HEK293 (cell line): ENCODE measurements around the gene IL33.

Experiments
- CTCF ChIA-PET: fragments of 350-600 bp; formaldehyde crosslinking; extraction: SDS; loops from one replicate; lab custom pipeline; 2021; ENCODE audit warnings: antibody characterized with exemption; lab: Yijun Ruan, JAX
- POLR2A ChIA-PET: fragments of 300-600 bp; formaldehyde crosslinking; extraction: SDS; loops from one replicate; lab custom pipeline; 2020; ENCODE audit warnings: antibody characterized with exemption, inconsistent platforms; lab: Yijun Ruan, JAX
- H3K27ac ChIP-seq: fragments of 200-500 bp; sonication (Bioruptor generic); 2 replicates; pipeline ENCODE4 v1.5.1; 2014; ENCODE audit warnings: low read depth, low read length, control low read depth, inconsistent platforms; ENCODE audit errors: extremely low read depth
- H3K36me3 ChIP-seq, 2 experiments: fragments of 200-500 bp in 1 of 2; sonication (Bioruptor generic) in 1 of 2; 1 replicate in 1 of 2; 2 replicates in 1 of 2; pipeline ENCODE4 v1.5.1; 2014 to 2017; ENCODE audit warnings: inconsistent platforms in 2 of 2, low read length in 2 of 2; ENCODE audit not compliant: control insufficient read depth in 2 of 2, insufficient read depth in 1 of 2
- H3K4me1 ChIP-seq: fragments of 200-500 bp; sonication (Bioruptor generic); 2 replicates; pipeline ENCODE4 v1.5.1; 2014; ENCODE audit warnings: mild to moderate bottlenecking, low read length, inconsistent platforms; ENCODE audit not compliant: control insufficient read depth, insufficient read depth
- H3K4me3 ChIP-seq: 2 replicates; pipeline ENCODE4 v1.5.1; 2011; ENCODE audit warnings: low read depth, mild to moderate bottlenecking, control low read depth, low read length, moderate library complexity
- H3K9me3 ChIP-seq: fragments of 200-500 bp; sonication (Bioruptor generic); 2 replicates; pipeline ENCODE4 v1.5.1; 2014; ENCODE audit warnings: low read depth, low read length, inconsistent platforms; ENCODE audit not compliant: control insufficient read depth, insufficient read depth
- GFI1B ChIP-seq: fragments of 450-650 bp; formaldehyde crosslinking; IDR thresholded peaks from 2 replicates; pipeline ENCODE4 v1.5.1; 2016; ENCODE audit warnings: missing biosample characterization, missing genetic modification characterization
- KLF8 ChIP-seq: fragments of 450-650 bp; formaldehyde crosslinking; IDR thresholded peaks from 2 replicates; pipeline ENCODE4 v1.5.1; 2016; ENCODE audit warnings: missing biosample characterization, missing genetic modification characterization
- KLF9 ChIP-seq: fragments of 450-650 bp; formaldehyde crosslinking; IDR thresholded peaks from 2 replicates; pipeline ENCODE4 v1.5.1; 2016; ENCODE audit warnings: missing biosample characterization, missing genetic modification characterization, low read depth
- SCRT2 ChIP-seq: fragments of 450-650 bp; formaldehyde crosslinking; IDR thresholded peaks from 2 replicates; pipeline ENCODE4 v1.5.1; 2016; ENCODE audit warnings: missing biosample characterization, missing genetic modification characterization
- ZBTB21 ChIP-seq: fragments of 450-650 bp; formaldehyde crosslinking; IDR thresholded peaks from 2 replicates; pipeline ENCODE4 v1.5.1; 2017; ENCODE audit warnings: missing biosample characterization, missing genetic modification characterization
- ZBTB44 ChIP-seq: fragments of 450-650 bp; IDR thresholded peaks from 2 replicates; pipeline ENCODE4 v1.5.1; 2018; ENCODE audit warnings: missing biosample characterization, mild to moderate bottlenecking, missing genetic modification characterization
- ZBTB48 ChIP-seq: fragments of 450-650 bp; formaldehyde crosslinking; IDR thresholded peaks from 2 replicates; pipeline ENCODE4 v1.5.1; 2016; ENCODE audit warnings: missing biosample characterization, missing genetic modification characterization
- ZBTB8A ChIP-seq: fragments of 450-650 bp; formaldehyde crosslinking; IDR thresholded peaks from 2 replicates; pipeline ENCODE4 v1.5.1; 2016; ENCODE audit warnings: missing biosample characterization, missing genetic modification characterization
- ZNF10 ChIP-seq: fragments of 450-650 bp; formaldehyde crosslinking; IDR thresholded peaks from 2 replicates; pipeline ENCODE4 v1.5.1; 2017; ENCODE audit warnings: missing biosample characterization, missing genetic modification characterization
- ZNF140 ChIP-seq: fragments of 450-650 bp; formaldehyde crosslinking; IDR thresholded peaks from 2 replicates; pipeline ENCODE4 v1.5.1; 2016; ENCODE audit warnings: missing biosample characterization, missing genetic modification characterization
- ZNF202 ChIP-seq: fragments of 450-650 bp; formaldehyde crosslinking; IDR thresholded peaks from 2 replicates; pipeline ENCODE4 v1.5.1; 2016; ENCODE audit warnings: missing biosample characterization, missing genetic modification characterization, borderline replicate concordance
- ZNF341 ChIP-seq: fragments of 450-650 bp; formaldehyde crosslinking; IDR thresholded peaks from 2 replicates; pipeline ENCODE4; 2016; ENCODE audit warnings: low read depth, missing biosample characterization, missing genetic modification characterization
- ZNF366 ChIP-seq: fragments of 450-650 bp; formaldehyde crosslinking; conservative IDR thresholded peaks from 2 replicates; pipeline ENCODE4 v1.5.1; 2016; ENCODE audit warnings: missing biosample characterization, missing genetic modification characterization
- ZNF473 ChIP-seq: fragments of 450-650 bp; formaldehyde crosslinking; IDR thresholded peaks from 2 replicates; pipeline ENCODE4 v1.5.1; 2017; ENCODE audit warnings: missing biosample characterization, missing genetic modification characterization
- ZNF530 ChIP-seq: fragments of 450-650 bp; formaldehyde crosslinking; IDR thresholded peaks from 2 replicates; pipeline ENCODE4 v1.5.1; 2016; ENCODE audit warnings: low read depth, missing biosample characterization, missing genetic modification characterization
- ZNF658 ChIP-seq: fragments of 450-650 bp; formaldehyde crosslinking; IDR thresholded peaks from 2 replicates; pipeline ENCODE4; 2016; ENCODE audit warnings: missing biosample characterization, missing genetic modification characterization
- ZNF792 ChIP-seq: fragments of 450-650 bp; formaldehyde crosslinking; IDR thresholded peaks from 2 replicates; pipeline ENCODE4 v1.5.1; 2016; ENCODE audit warnings: missing biosample characterization, missing genetic modification characterization
- ZXDB ChIP-seq: fragments of 450-650 bp; formaldehyde crosslinking; IDR thresholded peaks from 2 replicates; pipeline ENCODE4 v1.5.1; 2016; ENCODE audit warnings: missing biosample characterization, missing genetic modification characterization
- TF ChIP-seq, protein P1 (sequence below): fragments of 450-650 bp; formaldehyde crosslinking; IDR thresholded peaks from 2 replicates; pipeline ENCODE4 v1.5.1; 2016; ENCODE audit warnings: missing biosample characterization, missing genetic modification characterization

The IL33 gene

DNA sequence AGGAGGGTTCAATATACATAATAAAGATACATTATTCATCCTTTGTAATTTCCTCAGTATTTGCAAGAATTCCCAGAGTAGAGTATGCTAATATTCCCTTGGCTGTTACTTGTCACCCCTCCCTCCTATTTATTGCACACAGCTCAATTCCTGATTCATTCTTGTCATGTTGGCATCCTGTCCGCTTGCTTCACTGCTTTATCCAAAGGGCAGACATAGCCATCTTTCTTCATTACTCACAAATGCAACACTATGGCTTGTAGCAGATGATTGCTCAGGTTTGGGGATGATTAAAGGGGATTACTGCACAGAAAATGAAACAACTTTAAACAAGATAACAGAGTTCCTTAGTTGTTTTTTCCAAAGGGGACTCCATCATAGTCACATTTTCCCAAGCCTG, 1.2 kb upstream of the IL33 start:
- H3K9me3 ChIP-seq: no peaks in the 10 kb centered on the region; the same call in 1 of the 2 replicates
- POLR2A ChIA-PET: no interaction called here
- H3K4me1 ChIP-seq: peaks cover 12% of the 10 kb centered on the region; the same call in 1 of the 2 replicates
- H3K4me3 ChIP-seq: no peak overlapping the region
- CTCF ChIA-PET: interaction anchor here (1.1 kb wide), 1 partner anchor 91 kb away, joined by 5 read pairs; no protein-coding TSS in a partner anchor
- H3K27ac ChIP-seq: no peak overlapping the region
- TF ChIP-seq ZNF366 (tag by site-specific recombination): no peak
- TF ChIP-seq ZBTB48 (tag by site-specific recombination): no peak
- TF ChIP-seq ZNF341 (tag by site-specific recombination): peak; percentile 35; the same call in 1 of the 2 replicates
- no peak for TF ChIP-seq KLF8 (tag by site-specific recombination)
- TF ChIP-seq ZNF473 (tag by site-specific recombination): no peak
- TF ChIP-seq KLF9 (tag by site-specific recombination): no peak
- TF ChIP-seq ZNF530 (tag by site-specific recombination): no peak
- TF ChIP-seq, all 188 proteins: peak for 1
- no peaks in the 10 kb centered on the region for H3K36me3 ChIP-seq

- Histone ChIP-seq H3K27ac (no peak overlapping the region), H3K4me3 (no peak overlapping the region), H3K36me3 (no peaks in the 10 kb centered on the region), H3K9me3 (no peaks in the 10 kb centered on the region), H3K4me1 (peaks cover 12% of the 10 kb centered on the region; the same call in 1 of the 2 replicates)
- no peak for TF ChIP-seq ZNF10 (tag by site-specific recombination)
- no peak for TF ChIP-seq ZNF792 (tag by site-specific recombination)
- no peak for TF ChIP-seq ZNF658 (tag by site-specific recombination)
- TF ChIP-seq ZNF202: no peak
- no peak for TF ChIP-seq ZBTB8A
- TF ChIP-seq ZXDB: no peak
- TF ChIP-seq ZBTB21 (tag by site-specific recombination): no peak
- TF ChIP-seq SCRT2 (tag by site-specific recombination): no peak
- no peak for TF ChIP-seq ZBTB44
- no peak for TF ChIP-seq ZNF140 (tag by site-specific recombination)
- ChIA-PET POLR2A (no interaction called here), CTCF (no interaction called here)
Observed at GRCh38 chr9:6214903-6215302, 704 bp upstream of the IL33 start.

DNA sequence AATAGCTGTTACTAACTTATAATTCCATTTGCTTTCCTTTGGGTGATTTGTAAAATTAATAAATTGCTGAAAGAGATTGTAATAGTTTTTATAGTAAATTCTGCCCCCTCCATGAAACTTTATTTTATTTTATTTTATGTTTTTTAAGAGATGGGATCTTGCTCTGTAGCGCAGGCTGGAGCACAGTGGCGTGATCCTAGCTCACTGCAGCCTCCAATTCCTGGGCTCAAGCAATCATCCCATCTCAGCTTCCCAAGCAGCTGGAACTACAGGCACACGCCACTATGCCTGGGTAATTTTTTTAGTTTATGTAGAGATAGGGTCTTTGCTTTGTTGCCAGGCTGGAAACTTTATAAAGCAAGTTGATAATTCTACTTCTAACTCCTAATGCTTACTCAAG, 395 bp downstream of the IL33 start:
- H3K36me3 ChIP-seq: no peaks in the 10 kb centered on the region
- H3K4me3 ChIP-seq: no peak overlapping the region
- ChIA-PET CTCF (interaction anchor here (0.8 to 1.0 kb wide), 3 partner anchors 20 to 90 kb away, joined by 3 read pairs; no protein-coding TSS in a partner anchor), POLR2A (no interaction called here)
- no peak overlapping the region for H3K27ac ChIP-seq
- H3K4me1 ChIP-seq: peaks cover 12% of the 10 kb centered on the region; the same call in 1 of the 2 replicates
- TF ChIP-seq, protein P1, sequence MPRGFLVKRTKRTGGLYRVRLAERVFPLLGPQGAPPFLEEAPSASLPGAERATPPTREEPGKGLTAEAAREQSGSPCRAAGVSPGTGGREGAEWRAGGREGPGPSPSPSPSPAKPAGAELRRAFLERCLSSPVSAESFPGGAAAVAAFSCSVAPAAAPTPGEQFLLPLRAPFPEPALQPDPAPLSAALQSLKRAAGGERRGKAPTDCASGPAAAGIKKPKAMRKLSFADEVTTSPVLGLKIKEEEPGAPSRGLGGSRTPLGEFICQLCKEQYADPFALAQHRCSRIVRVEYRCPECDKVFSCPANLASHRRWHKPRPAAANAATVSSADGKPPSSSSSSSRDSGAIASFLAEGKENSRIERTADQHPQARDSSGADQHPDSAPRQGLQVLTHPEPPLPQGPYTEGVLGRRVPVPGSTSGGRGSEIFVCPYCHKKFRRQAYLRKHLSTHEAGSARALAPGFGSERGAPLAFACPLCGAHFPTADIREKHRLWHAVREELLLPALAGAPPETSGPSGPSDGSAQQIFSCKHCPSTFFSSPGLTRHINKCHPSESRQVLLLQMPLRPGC (tag by site-specific recombination): no peak
- TF ChIP-seq GFI1B (tag by site-specific recombination): no peak
- no peaks in the 10 kb centered on the region for H3K9me3 ChIP-seq
